Astrocyte (in vitro differentiated cells and primary cell): ENCODE results near the gene DNAL1.

Experiments used
- CTCF ChIP-seq: IDR thresholded peaks from 2 replicates; pipeline ENCODE4 v1.5.1; 2011; ENCODE audit warnings: low read depth, mild to moderate bottlenecking, inconsistent platforms, low read length, moderate library complexity; ENCODE audit not compliant: insufficient read depth
- EZH2 ChIP-seq: IDR thresholded peaks from 2 replicates; pipeline ENCODE4 v1.6.1; 2012; ENCODE audit warnings: mild to moderate bottlenecking, low read length, inconsistent platforms; ENCODE audit not compliant: insufficient read depth

GRCh38 chr14:73740618-73741326 is 96.0 kb downstream of the DNAL1 start:
- TF ChIP-seq CTCF (no peak), EZH2 (no peak)
